H9 (cell line): ENCODE data around the gene NADSYN1. TPM values are rescaled to one million over a fixed set of nuclear protein-coding genes. Genes with fewer than 3 reads are reported as not detected.

Experiments used
- DNase-seq: peaks from one replicate; pipeline ENCODE4 v3.0.0-alpha.2; 2017
- H2AFZ ChIP-seq: one replicate; pipeline ENCODE4 v1.6.1; 2013; ENCODE audit warnings: mild to moderate bottlenecking, low read length, control low read depth, moderate library complexity
- H2AK5ac ChIP-seq: 2 replicates; pipeline ENCODE4 v1.6.1; 2013; ENCODE audit warnings: low read length, control low read depth, mixed read lengths; ENCODE audit not compliant: insufficient read length
- H2BK120ac ChIP-seq: one replicate; pipeline ENCODE4 v1.6.1; 2013; ENCODE audit warnings: low read depth, mild to moderate bottlenecking, low read length, control low read depth, inconsistent platforms; ENCODE audit not compliant: poor library complexity, severe bottlenecking
- H2BK12ac ChIP-seq: 2 replicates; pipeline ENCODE4 v1.6.1; 2013; ENCODE audit warnings: low read length, control low read depth, mixed read lengths, low read depth; ENCODE audit not compliant: insufficient read length
- H2BK15ac ChIP-seq: 2 replicates; pipeline ENCODE4 v1.6.1; 2013; ENCODE audit warnings: low read depth, low read length, control low read depth
- H2BK20ac ChIP-seq: one replicate; pipeline ENCODE4 v1.6.1; 2013; ENCODE audit warnings: low read depth, mild to moderate bottlenecking, low read length, control low read depth, inconsistent platforms; ENCODE audit not compliant: poor library complexity, severe bottlenecking
- H2BK5ac ChIP-seq: 2 replicates; pipeline ENCODE4 v1.6.1; 2013; ENCODE audit warnings: low read length, control low read depth, mixed read lengths; ENCODE audit not compliant: insufficient read length
- H3K14ac ChIP-seq: 2 replicates; pipeline ENCODE4 v1.6.1; 2013; ENCODE audit warnings: low read length, control low read depth; ENCODE audit not compliant: insufficient read depth
- H3K18ac ChIP-seq: 2 replicates; pipeline ENCODE4 v1.6.1; 2013; ENCODE audit warnings: low read depth, mild to moderate bottlenecking, mixed read lengths, low read length, control low read depth; ENCODE audit not compliant: insufficient read length
- H3K23ac ChIP-seq: 2 replicates; pipeline ENCODE4 v1.6.1; 2013; ENCODE audit warnings: low read length, control low read depth, mixed read lengths, low read depth; ENCODE audit not compliant: insufficient read length
- H3K23me2 ChIP-seq: 2 replicates; pipeline ENCODE4 v1.6.1; 2013; ENCODE audit warnings: low read depth, mild to moderate bottlenecking, mixed read lengths, low read length, control low read depth; ENCODE audit not compliant: insufficient read length, poor library complexity, severe bottlenecking
- H3K27ac ChIP-seq: 2 replicates; pipeline ENCODE4 v1.5.1; 2013; ENCODE audit warnings: low read length, control low read depth, mixed read lengths, low read depth; ENCODE audit not compliant: insufficient read length
- H3K27me3 ChIP-seq: 2 replicates; pipeline ENCODE4 v1.6.1; 2013; ENCODE audit warnings: low read length, control low read depth, inconsistent platforms; ENCODE audit not compliant: insufficient read depth
- H3K4ac ChIP-seq: 2 replicates; pipeline ENCODE4 v1.6.1; 2013; ENCODE audit warnings: low read depth, mild to moderate bottlenecking, control low read depth, inconsistent platforms, low read length, moderate library complexity
- H3K4me1 ChIP-seq: 2 replicates; pipeline ENCODE4 v1.6.1; 2013; ENCODE audit warnings: low read length, control low read depth, inconsistent platforms; ENCODE audit not compliant: insufficient read depth
- H3K4me2 ChIP-seq: 2 replicates; pipeline ENCODE4 v1.6.1; 2013; ENCODE audit warnings: low read length, control low read depth, mixed read lengths; ENCODE audit not compliant: insufficient read length, insufficient read depth
- H3K56ac ChIP-seq: 2 replicates; pipeline ENCODE4 v1.6.1; 2013; ENCODE audit warnings: low read depth, mild to moderate bottlenecking, mixed read lengths, low read length, control low read depth; ENCODE audit not compliant: insufficient read length
- H3K79me1 ChIP-seq: 2 replicates; pipeline ENCODE4 v1.6.1; 2013; ENCODE audit warnings: low read depth, mild to moderate bottlenecking, moderate library complexity, low read length, control low read depth, inconsistent platforms; ENCODE audit not compliant: insufficient read depth, poor library complexity, severe bottlenecking
- H3K79me2 ChIP-seq: 2 replicates; pipeline ENCODE4 v1.6.1; 2013; ENCODE audit warnings: low read length, control low read depth, inconsistent platforms; ENCODE audit not compliant: insufficient read depth
- H3K9ac ChIP-seq: 2 replicates; pipeline ENCODE4 v1.6.1; 2013; ENCODE audit warnings: low read length, control low read depth, mixed read lengths; ENCODE audit not compliant: insufficient read length; ENCODE audit errors: extremely low read depth
- H3K9me3 ChIP-seq: one replicate; pipeline ENCODE4 v1.6.1; 2013; ENCODE audit warnings: low read depth, low read length, inconsistent platforms; ENCODE audit not compliant: control insufficient read depth
- H3T11ph ChIP-seq: one replicate; pipeline ENCODE4 v1.6.1; 2013; ENCODE audit warnings: mild to moderate bottlenecking, low read length, control low read depth, inconsistent platforms
- H4K20me1 ChIP-seq: one replicate; pipeline ENCODE4 v1.6.1; 2013; ENCODE audit not compliant: control insufficient read depth, insufficient read length, insufficient read depth
- H4K5ac ChIP-seq: 2 replicates; pipeline ENCODE4 v1.6.1; 2013; ENCODE audit warnings: low read depth, mild to moderate bottlenecking, mixed read lengths, low read length, control low read depth; ENCODE audit not compliant: insufficient read length
- H4K8ac ChIP-seq: replicated peaks from 2 replicates; pipeline ENCODE4 v1.6.1; 2013; ENCODE audit warnings: low read length, control low read depth, mixed read lengths, low read depth; ENCODE audit not compliant: insufficient read length
- H4K91ac ChIP-seq: 2 replicates; pipeline ENCODE4 v1.6.1; 2013; ENCODE audit warnings: low read depth, mild to moderate bottlenecking, moderate library complexity, mixed read lengths, low read length, control low read depth; ENCODE audit not compliant: insufficient read length
- H3K27ac Mint-ChIP-seq, 3 experiments: 2 replicates in 2 of 3; 3 replicates in 1 of 3; pipeline ENCODE4 v1.8.0; 2020 to 2021; ENCODE audit warnings: mixed read lengths in 3 of 3, mild to moderate bottlenecking in 1 of 3, moderate library complexity in 1 of 3
- H3K27me3 Mint-ChIP-seq: 2 replicates; pipeline ENCODE4 v1.8.0; 2021; ENCODE audit warnings: low read depth, mild to moderate bottlenecking, moderate library complexity, mixed read lengths
- H3K36me3 Mint-ChIP-seq, 3 experiments: 2 replicates in 2 of 3; 3 replicates in 1 of 3; pipeline ENCODE4 v1.8.0; 2020 to 2021; ENCODE audit warnings: low read depth in 3 of 3, mixed read lengths in 3 of 3; ENCODE audit not compliant: insufficient read depth in 1 of 3
- H3K4me1 Mint-ChIP-seq, 2 experiments: 2 replicates each; pipeline ENCODE4 v1.8.0; 2020; ENCODE audit warnings: mixed read lengths in 2 of 2
- H3K4me3 Mint-ChIP-seq, 2 experiments: 2 replicates in 1 of 2; 3 replicates in 1 of 2; pipeline ENCODE4 v1.8.0; 2020 to 2021; ENCODE audit warnings: mild to moderate bottlenecking in 2 of 2, mixed read lengths in 2 of 2, moderate library complexity in 1 of 2
- H3K9me3 Mint-ChIP-seq, 2 experiments: 2 replicates in 1 of 2; 3 replicates in 1 of 2; pipeline ENCODE4 v1.8.0; 2020; ENCODE audit warnings: mild to moderate bottlenecking in 2 of 2, mixed read lengths in 2 of 2, moderate library complexity in 1 of 2
- WGBS: extraction: QIAGEN DNeasy Blood & Tissue Kit; methylation state at CpG from one replicate; pipeline ENCODE4 v1.1.7; 2013; ENCODE audit warnings: missing lambda C conversion rate, low lambda C conversion rate, mixed read lengths; ENCODE audit not compliant: insufficient read length; ENCODE audit errors: extremely low coverage; 5-methylcytosine and 5-hydroxymethylcytosine counted together
- long read RNA-seq: library from polyadenylated mRNA; unstranded; transcript quantifications from one replicate; pipeline ENCODE4 v2.0.0, GENCODE V29; 2020
- total RNA-seq: library from RNA; stranded (reverse); gene quantifications from 2 replicates; pipeline ENCODE4 v1.2.1, GENCODE V29; 2021
- TF ChIP-seq, protein P1 (sequence below): fragments of 200-600 bp; sonication (generic); conservative IDR thresholded peaks from 3 replicates; pipeline ENCODE4 v1.8.0; 2021; ENCODE audit warnings: antibody characterized with exemption, mild to moderate bottlenecking

NADSYN1 gene
- 42.0 and 44.2 TPM in 2 replicates for total RNA-seq
- long read RNA-seq, transcript NADSYN1-201 (21 exons, 2,773 nt) = major isoform, 260 of 345 reads
- long read RNA-seq, transcript NADSYN1-222 (3 exons, 963 nt) = minor isoform, 10 of 345 reads
- long read RNA-seq, partial matches to known transcripts = 18 of 345 reads
- long read RNA-seq, other reads (novel, unspliced or antisense) = 55 of 345 reads

DNA sequence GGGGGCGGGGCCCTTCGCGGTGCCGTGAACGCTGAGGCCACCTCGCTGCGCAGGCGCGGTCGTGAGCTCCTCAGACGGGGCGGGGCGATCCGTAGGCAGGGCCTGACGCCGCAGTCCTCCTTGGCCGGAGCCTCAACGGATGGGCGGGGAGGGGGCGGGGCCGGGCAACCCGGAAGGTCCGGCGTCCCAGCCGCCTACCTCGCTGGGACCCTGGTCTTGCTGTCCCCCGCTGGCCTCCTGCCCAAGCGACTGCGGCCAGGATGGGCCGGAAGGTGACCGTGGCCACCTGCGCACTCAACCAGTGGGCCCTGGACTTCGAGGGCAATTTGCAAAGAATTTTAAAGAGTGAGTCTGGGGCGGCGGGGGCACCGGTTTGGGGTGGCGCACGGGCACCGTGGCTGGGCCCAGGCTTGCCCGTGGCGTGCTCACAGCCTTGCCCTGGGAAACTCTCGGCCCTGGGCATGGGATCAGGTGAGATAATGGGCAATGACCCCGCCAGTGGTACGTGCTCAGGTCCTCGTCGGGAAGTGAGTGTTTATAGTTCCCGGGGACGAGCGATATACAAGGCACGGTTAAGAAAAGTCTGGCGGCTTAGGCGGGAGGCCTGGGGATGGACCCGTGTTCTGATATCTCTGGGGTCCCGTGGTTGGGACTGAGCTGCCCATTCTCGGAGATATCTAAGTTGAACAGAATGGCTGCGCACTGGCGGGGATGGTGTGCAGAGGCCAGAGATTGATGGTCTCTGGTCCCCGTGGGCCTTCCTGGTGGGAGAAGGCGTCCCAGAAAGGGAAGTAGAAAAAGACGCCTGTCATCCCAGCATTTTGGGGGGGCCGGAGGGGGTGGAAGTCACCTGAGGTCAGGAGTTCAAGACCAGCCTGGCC is at the start of gene NADSYN1:
TSS of gene NADSYN1 (plus strand) at position 167 of the 881 bp plus-strand sequence. CDS start at position 261, 94 bp downstream.
- Histone ChIP-seq H4K8ac (no peak within 1 kb of the TSS), H2BK5ac (no peak within 1 kb of the TSS), H3K23ac (no peak within 1 kb of the TSS), H3K18ac (peak within 1 kb of the TSS; percentile 43), H3K4me1 (peaks cover 4% of the 10 kb centered on the region; the same call in 1 of the 2 replicates), H3T11ph (no peak within 1 kb of the TSS), H2AK5ac (no peak within 1 kb of the TSS), H3K14ac (no peak within 1 kb of the TSS), H3K4ac (no peak within 1 kb of the TSS), H3K27me3 (no peaks in the 10 kb centered on the region), H2BK20ac (no peak within 1 kb of the TSS), H3K23me2 (peaks cover 20% of the 10 kb centered on the region), H3K56ac (no peak within 1 kb of the TSS), H2BK15ac (no peak within 1 kb of the TSS), H3K9ac (peak within 1 kb of the TSS; percentile 66), H3K4me2 (peak within 1 kb of the TSS; percentile 88), H2BK12ac (no peak within 1 kb of the TSS), H3K79me2 (peaks cover 4% of the 10 kb centered on the region; the same call in 1 of the 2 replicates), H3K27ac (no peak within 1 kb of the TSS), H3K9me3 (no peaks in the 10 kb centered on the region), H2BK120ac (no peak within 1 kb of the TSS), H3K79me1 (peaks cover 4% of the 10 kb centered on the region), H4K91ac (no peak within 1 kb of the TSS), H2AFZ (no peak within 1 kb of the TSS), H4K5ac (no peak within 1 kb of the TSS), H4K20me1 (no peaks in the 10 kb centered on the region)
- H3K27me3 Mint-ChIP-seq = no peaks in the 10 kb centered on the region
- no CpG with 5 or more reads among the region's 61 CpGs for WGBS
- peaks cover 3 to 34% (median 28%) of the 10 kb centered on the region in 3 experiments; a peak in 6 of 7 replicates for H3K36me3 Mint-ChIP-seq
- DNase-seq = peak; percentile 98
- H3K4me1 Mint-ChIP-seq = peaks cover 28 to 37% of the 10 kb centered on the region in 2 experiments
- peak within 1 kb of the TSS; percentile 82 to 91 for H3K4me3 Mint-ChIP-seq
- H3K9me3 Mint-ChIP-seq = no peaks in the 10 kb centered on the region; a peak in 1 of 5 replicates
- TF ChIP-seq, protein P1, sequence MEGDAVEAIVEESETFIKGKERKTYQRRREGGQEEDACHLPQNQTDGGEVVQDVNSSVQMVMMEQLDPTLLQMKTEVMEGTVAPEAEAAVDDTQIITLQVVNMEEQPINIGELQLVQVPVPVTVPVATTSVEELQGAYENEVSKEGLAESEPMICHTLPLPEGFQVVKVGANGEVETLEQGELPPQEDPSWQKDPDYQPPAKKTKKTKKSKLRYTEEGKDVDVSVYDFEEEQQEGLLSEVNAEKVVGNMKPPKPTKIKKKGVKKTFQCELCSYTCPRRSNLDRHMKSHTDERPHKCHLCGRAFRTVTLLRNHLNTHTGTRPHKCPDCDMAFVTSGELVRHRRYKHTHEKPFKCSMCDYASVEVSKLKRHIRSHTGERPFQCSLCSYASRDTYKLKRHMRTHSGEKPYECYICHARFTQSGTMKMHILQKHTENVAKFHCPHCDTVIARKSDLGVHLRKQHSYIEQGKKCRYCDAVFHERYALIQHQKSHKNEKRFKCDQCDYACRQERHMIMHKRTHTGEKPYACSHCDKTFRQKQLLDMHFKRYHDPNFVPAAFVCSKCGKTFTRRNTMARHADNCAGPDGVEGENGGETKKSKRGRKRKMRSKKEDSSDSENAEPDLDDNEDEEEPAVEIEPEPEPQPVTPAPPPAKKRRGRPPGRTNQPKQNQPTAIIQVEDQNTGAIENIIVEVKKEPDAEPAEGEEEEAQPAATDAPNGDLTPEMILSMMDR = no peak
- peak within 1 kb of the TSS in 2 of 3 experiments; percentile 46 to 71; a peak in 4 of 7 replicates for H3K27ac Mint-ChIP-seq
